DOHH2 (cell line): ENCODE results near the gene GALNTL6.

Experiments used
- CTCF ChIP-seq: fragments of 200-600 bp; sonication (generic); IDR thresholded peaks from one replicate; pipeline ENCODE4 v1.5.1; 2014; ENCODE audit warnings: antibody characterized with exemption, mild to moderate bottlenecking, low read depth, low read length; ENCODE audit not compliant: poor library complexity, severe bottlenecking
- EZH2phosphoT487 ChIP-seq: fragments of 200-600 bp; sonication (generic); IDR thresholded peaks from 2 replicates; pipeline ENCODE4 v1.6.1; 2017; ENCODE audit warnings: borderline replicate concordance, mild to moderate bottlenecking, antibody characterized with exemption, low read length, moderate library complexity, mixed read lengths

- TF ChIP-seq CTCF: no peak
- no peak for TF ChIP-seq EZH2phosphoT487
Measured at GRCh38 chr4:173044340-173044739, 1231.1 kb downstream of the GALNTL6 start.
